Neuronal stem cell (in vitro differentiated cells): ENCODE data around the gene GUCY2C.
"Not testable (repeated sequence)": the region's sequence is repeated elsewhere in the genome, so short reads cannot be mapped to it uniquely, and the experiment has no call there.

ENCODE experiments used
- DNase-seq: peaks from one replicate; pipeline ENCODE4 v3.0.0-alpha.2; 2013; ENCODE audit warnings: low spot score
- H2AFZ ChIP-seq: one replicate; pipeline ENCODE4 v1.6.1; 2013; ENCODE audit warnings: mild to moderate bottlenecking, low read length, inconsistent platforms
- H2AK5ac ChIP-seq: 2 replicates; pipeline ENCODE4 v1.6.1; 2013; ENCODE audit warnings: low read depth, mild to moderate bottlenecking, inconsistent platforms, low read length, moderate library complexity, mixed read lengths
- H2BK120ac ChIP-seq: 2 replicates; pipeline ENCODE4 v1.6.1; 2013; ENCODE audit warnings: low read depth, mild to moderate bottlenecking, inconsistent platforms, low read length, moderate library complexity, mixed read lengths
- H2BK12ac ChIP-seq: one replicate; pipeline ENCODE4 v1.6.1; 2013; ENCODE audit warnings: low read length, inconsistent platforms
- H2BK15ac ChIP-seq: 2 replicates; pipeline ENCODE4 v1.6.1; 2013; ENCODE audit warnings: mild to moderate bottlenecking, low read length, inconsistent platforms, mixed read lengths
- H2BK5ac ChIP-seq: one replicate; pipeline ENCODE4 v1.6.1; 2013; ENCODE audit warnings: inconsistent platforms, mild to moderate bottlenecking, low read length, moderate library complexity
- H3K14ac ChIP-seq: one replicate; pipeline ENCODE4 v1.6.1; 2013; ENCODE audit warnings: low read length, inconsistent platforms
- H3K18ac ChIP-seq: 2 replicates; pipeline ENCODE4 v1.6.1; 2013; ENCODE audit warnings: low read length, inconsistent platforms
- H3K23ac ChIP-seq: 2 replicates; pipeline ENCODE4 v1.6.1; 2013; ENCODE audit warnings: low read depth, mild to moderate bottlenecking, mixed read lengths, low read length, inconsistent platforms; ENCODE audit not compliant: poor library complexity
- H3K27ac ChIP-seq: replicated peaks from 3 replicates; pipeline ENCODE4 v1.5.1; 2013; ENCODE audit warnings: low read length, inconsistent platforms
- H3K27me3 ChIP-seq, 3 experiments: 2 replicates each; pipeline ENCODE4 v1.6.1; 2013; ENCODE audit warnings: low read length in 3 of 3, mild to moderate bottlenecking in 2 of 3, inconsistent platforms in 1 of 3, low read depth in 1 of 3, mixed read lengths in 1 of 3, moderate library complexity in 1 of 3; ENCODE audit not compliant: control insufficient read depth in 3 of 3, insufficient read depth in 3 of 3
- H3K36me3 ChIP-seq, 2 donors: replicated peaks in 1 of 2; 2 replicates each; pipeline ENCODE4 v1.6.1; 2013; ENCODE audit warnings: low read length in 2 of 2; ENCODE audit not compliant: control insufficient read depth in 2 of 2, insufficient read depth in 2 of 2
- H3K4ac ChIP-seq: 2 replicates; pipeline ENCODE4 v1.6.1; 2013; ENCODE audit warnings: inconsistent platforms, mild to moderate bottlenecking, low read length, moderate library complexity
- H3K4me1 ChIP-seq, 2 donors: 1 replicate in 1 of 2; 2 replicates in 1 of 2; pipeline ENCODE4 v1.6.1; 2013; ENCODE audit warnings: low read length in 2 of 2, low read depth in 1 of 2; ENCODE audit not compliant: control insufficient read depth in 2 of 2, insufficient read depth in 1 of 2
- H3K4me2 ChIP-seq: one replicate; pipeline ENCODE4 v1.6.1; 2013; ENCODE audit warnings: mild to moderate bottlenecking, low read length, inconsistent platforms; ENCODE audit not compliant: insufficient read depth, poor library complexity, severe bottlenecking
- H3K4me3 ChIP-seq, 2 donors: 2 replicates each; pipeline ENCODE4 v1.5.1; 2013; ENCODE audit warnings: low read length in 2 of 2, mild to moderate bottlenecking in 2 of 2, inconsistent platforms in 1 of 2, moderate library complexity in 1 of 2
- H3K79me1 ChIP-seq: one replicate; pipeline ENCODE4 v1.6.1; 2013; ENCODE audit warnings: low read depth, mild to moderate bottlenecking, inconsistent platforms, low read length, moderate library complexity
- H3K9ac ChIP-seq: one replicate; pipeline ENCODE4 v1.6.1; 2013; ENCODE audit warnings: mild to moderate bottlenecking, low read depth, low read length, inconsistent platforms; ENCODE audit not compliant: poor library complexity
- H3K9me3 ChIP-seq, 2 donors: replicated peaks in 1 of 2; 2 replicates each; pipeline versions ENCODE3 to v1.6.1; 2013; ENCODE audit warnings: low read length in 2 of 2, mild to moderate bottlenecking in 2 of 2, inconsistent platforms in 1 of 2, low read depth in 1 of 2, mixed read lengths in 1 of 2, moderate library complexity in 1 of 2; ENCODE audit not compliant: control insufficient read depth in 2 of 2, insufficient read depth in 1 of 2
- H4K8ac ChIP-seq: one replicate; pipeline ENCODE4 v1.6.1; 2013; ENCODE audit warnings: low read depth, mild to moderate bottlenecking, inconsistent platforms, low read length, moderate library complexity
- H4K91ac ChIP-seq: one replicate; pipeline ENCODE4 v1.6.1; 2013; ENCODE audit warnings: low read length, low read depth, mild to moderate bottlenecking, inconsistent platforms; ENCODE audit not compliant: poor library complexity
- WGBS, 2 donors: extraction: QIAGEN DNeasy Blood & Tissue Kit; methylation state at CpG; one replicate each; pipeline ENCODE4 v1.1.7; 2013; ENCODE audit warnings: missing lambda C conversion rate in 2 of 2, mixed read lengths in 1 of 2; ENCODE audit not compliant: insufficient read length in 2 of 2, insufficient replicate concordance in 1 of 2; ENCODE audit errors: extremely low coverage in 2 of 2; 5-methylcytosine and 5-hydroxymethylcytosine counted together

The GUCY2C gene

DNA sequence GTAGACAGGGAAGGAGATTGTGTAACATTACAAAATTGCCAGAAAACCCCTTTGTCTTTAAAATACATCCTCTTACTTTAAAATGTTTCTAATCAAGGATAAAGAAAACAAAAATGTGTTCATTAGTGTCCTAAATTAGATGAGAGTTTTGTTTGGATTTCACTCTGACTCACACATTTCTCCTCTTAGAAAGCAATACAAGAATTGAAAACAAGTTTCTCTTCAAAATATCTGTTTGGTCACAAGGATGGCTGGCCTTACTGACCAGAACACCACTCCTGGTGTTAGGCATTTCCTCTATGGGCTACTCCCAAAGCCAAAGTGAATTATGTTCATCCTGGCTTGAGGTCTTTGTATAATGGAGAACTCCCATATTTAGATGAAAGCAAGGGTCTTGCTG lies 6.4 kb downstream of the GUCY2C start:
- H2AFZ ChIP-seq, result no peak overlapping the region
- no peaks in the 10 kb centered on the region for H3K36me3 ChIP-seq
- no peak overlapping the region for H2BK15ac ChIP-seq
- no peak overlapping the region for H3K23ac ChIP-seq
- H3K14ac ChIP-seq, result no peak overlapping the region
- H3K9me3 ChIP-seq, result peaks cover 0 to 4% of the 10 kb centered on the region in 2 donors
- no peak overlapping the region for H4K91ac ChIP-seq
- H2BK120ac ChIP-seq, result no peak overlapping the region
- H3K79me1 ChIP-seq, result no peaks in the 10 kb centered on the region
- H2BK5ac ChIP-seq, result no peak overlapping the region
- no peak overlapping the region for H3K9ac ChIP-seq
- H2AK5ac ChIP-seq, result no peak overlapping the region
- no peak overlapping the region for H3K18ac ChIP-seq
- no peaks in the 10 kb centered on the region for H3K27me3 ChIP-seq
- H3K4me2 ChIP-seq, result no peak overlapping the region
- DNase-seq, result no peak
- H2BK12ac ChIP-seq, result no peak overlapping the region
- H3K4me1 ChIP-seq, result no peaks in the 10 kb centered on the region
- H3K4me3 ChIP-seq, result no peak overlapping the region
- no peak overlapping the region for H4K8ac ChIP-seq
- H3K4ac ChIP-seq, result no peak overlapping the region
- H3K27ac ChIP-seq, result no peak overlapping the region

DNA sequence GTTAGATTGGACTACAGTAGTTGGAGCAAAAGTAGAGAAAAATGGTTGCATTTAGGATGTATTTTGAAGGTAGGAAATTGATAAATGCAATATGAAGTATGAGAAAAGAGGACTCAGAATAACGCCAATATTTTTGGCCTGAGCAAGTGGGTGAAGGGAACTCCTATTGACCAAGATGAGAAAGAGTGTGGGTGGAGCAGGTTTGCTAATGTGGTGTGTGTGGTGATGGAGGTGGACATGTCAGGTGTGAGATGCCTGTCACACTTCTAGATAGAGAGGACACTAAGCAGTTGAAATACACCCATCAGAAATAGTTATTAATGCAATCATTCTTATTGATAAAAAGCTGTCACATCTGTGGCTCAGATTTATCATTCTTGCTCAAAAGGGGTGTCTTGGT lies 7.3 kb downstream of the GUCY2C start:
- H3K4ac ChIP-seq, result no peak overlapping the region
- H3K36me3 ChIP-seq, result no peaks in the 10 kb centered on the region
- no peak overlapping the region for H2AK5ac ChIP-seq
- no peak overlapping the region for H2BK15ac ChIP-seq
- H2BK12ac ChIP-seq, result no peak overlapping the region
- H3K27me3 ChIP-seq, result no peaks in the 10 kb centered on the region
- no peak overlapping the region for H3K23ac ChIP-seq
- DNase-seq, result no peak
- no peak overlapping the region for H3K18ac ChIP-seq
- H2AFZ ChIP-seq, result no peak overlapping the region
- H4K8ac ChIP-seq, result no peak overlapping the region
- H3K9me3 ChIP-seq, result peaks cover 0 to 4% of the 10 kb centered on the region in 2 donors
- H3K4me1 ChIP-seq, result no peaks in the 10 kb centered on the region
- H3K9ac ChIP-seq, result no peak overlapping the region
- H3K4me2 ChIP-seq, result no peak overlapping the region
- no peak overlapping the region for H4K91ac ChIP-seq
- no peak overlapping the region for H3K14ac ChIP-seq
- no peaks in the 10 kb centered on the region for H3K79me1 ChIP-seq
- H2BK120ac ChIP-seq, result no peak overlapping the region
- no peak overlapping the region for H3K4me3 ChIP-seq
- WGBS, 2 donors, result no CpG with 5 or more reads among the region's 1 CpG
- no peak overlapping the region for H3K27ac ChIP-seq
- no peak overlapping the region for H2BK5ac ChIP-seq

DNA sequence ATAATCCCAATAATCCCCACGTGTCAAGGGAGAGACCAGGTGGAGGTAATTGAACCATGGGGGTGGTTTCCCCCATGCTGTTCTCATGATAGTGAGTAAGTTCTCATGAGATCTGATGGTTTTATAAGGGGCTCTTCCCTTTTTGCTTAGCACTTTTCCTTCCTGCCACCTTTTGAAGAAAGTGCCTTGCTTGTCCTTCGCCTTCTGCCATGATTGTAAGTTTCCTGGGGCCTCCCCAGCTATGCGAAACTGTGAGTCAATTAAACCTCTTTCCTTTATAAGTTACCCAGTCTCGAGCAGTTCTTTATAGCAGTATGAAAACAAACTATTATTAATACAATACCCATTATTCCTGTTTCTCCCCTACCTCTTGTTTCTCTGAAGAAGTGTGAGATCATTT lies 14.2 kb downstream of the GUCY2C start:
- H4K91ac ChIP-seq, H3K9ac ChIP-seq: not testable (repeated sequence)
- no CpG with 5 or more reads among the region's 4 CpGs for WGBS, 2 donors

DNA sequence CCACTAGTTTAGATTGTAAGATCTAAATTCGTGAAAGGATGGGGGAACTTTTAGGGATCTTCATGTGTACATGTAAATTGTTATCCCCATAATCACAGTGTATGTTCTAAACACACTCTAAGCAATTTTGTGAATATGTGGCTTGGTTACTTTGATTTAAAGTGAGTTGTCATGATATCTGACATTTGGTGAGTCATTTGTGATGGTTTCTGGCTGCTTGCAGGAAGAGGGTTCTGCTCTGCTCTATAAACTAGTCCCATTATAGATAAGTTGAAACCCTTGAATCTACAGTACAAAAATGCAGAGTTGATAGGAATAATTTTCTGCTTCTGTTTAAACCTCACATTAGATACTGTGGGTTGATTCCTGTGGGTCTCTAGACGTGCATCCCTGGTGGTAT lies 14.8 kb downstream of the GUCY2C start:
- no peak overlapping the region for H2AK5ac ChIP-seq
- no peak overlapping the region for H3K14ac ChIP-seq

More for the DNA sequence above, 14.2 kb downstream of the GUCY2C start:
- H3K9me3 ChIP-seq, H2AFZ ChIP-seq, H2BK5ac ChIP-seq, H4K8ac ChIP-seq, H2AK5ac ChIP-seq, H3K4ac ChIP-seq, H3K36me3 ChIP-seq, H3K14ac ChIP-seq, H3K27ac ChIP-seq, H3K23ac ChIP-seq, H2BK120ac ChIP-seq, H3K4me3 ChIP-seq, H3K4me2 ChIP-seq, H3K79me1 ChIP-seq, H2BK12ac ChIP-seq, H3K27me3 ChIP-seq, DNase-seq, H2BK15ac ChIP-seq, H3K4me1 ChIP-seq, H3K18ac ChIP-seq: not testable (repeated sequence)

More for the DNA sequence above, 14.8 kb downstream of the GUCY2C start:
- Histone ChIP-seq H3K4me2 (no peak overlapping the region), H3K4ac (no peak overlapping the region), H2BK15ac (no peak overlapping the region), H4K91ac (no peak overlapping the region), H3K4me3 (no peak overlapping the region), H3K27ac (no peak overlapping the region), H3K23ac (no peak overlapping the region), H3K18ac (no peak overlapping the region), H2BK120ac (no peak overlapping the region), H3K9ac (no peak overlapping the region), H3K9me3 (no peaks in the 10 kb centered on the region), H3K4me1 (no peaks in the 10 kb centered on the region), H3K27me3 (no peaks in the 10 kb centered on the region), H3K79me1 (no peaks in the 10 kb centered on the region), H2BK5ac (no peak overlapping the region), H4K8ac (no peak overlapping the region), H2BK12ac (no peak overlapping the region), H2AFZ (no peak overlapping the region), H3K36me3 (no peaks in the 10 kb centered on the region)
- DNase-seq, result no peak
- no CpG with 5 or more reads among the region's 2 CpGs for WGBS, 2 donors
